ENCODE results near the gene ANKRD11. TPM values are rescaled to one million over a fixed set of nuclear protein-coding genes. Genes with fewer than 3 reads are reported as not detected.
"Not testable (repeated sequence)": the region's sequence is repeated elsewhere in the genome, so short reads cannot be mapped to it uniquely, and the experiment has no call there.

Gene ANKRD11
- total RNA-seq, 1 donor from 2014 or later, result 209 TPM

DNA sequence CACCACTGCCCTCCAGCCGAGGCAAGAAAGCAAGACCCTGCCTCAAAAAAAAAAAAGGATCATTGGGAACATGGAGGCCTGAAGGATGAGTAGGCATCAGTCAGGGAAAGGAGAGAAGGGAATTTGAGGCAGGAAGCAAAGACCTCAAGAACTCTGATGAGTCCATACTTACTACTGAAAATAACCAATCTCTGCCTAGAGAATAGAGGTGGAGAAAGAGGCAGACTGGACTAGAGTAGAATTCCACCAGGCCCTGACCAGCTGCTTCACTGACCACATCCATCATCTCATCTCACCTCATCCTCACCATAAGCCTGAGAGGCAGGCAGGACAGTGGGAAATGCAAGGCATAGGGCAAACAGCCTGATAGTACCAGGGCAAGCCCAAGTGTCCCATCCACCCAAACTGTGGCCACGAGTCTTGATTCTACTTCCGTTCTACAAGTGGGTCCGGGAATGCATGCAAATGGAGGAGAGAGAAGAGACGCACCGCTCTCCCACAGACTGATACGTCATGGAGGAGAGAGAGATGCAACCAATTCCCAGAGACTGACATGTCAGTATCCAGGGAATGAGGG lies 17.1 kb downstream of the ANKRD11 start:
- Mint-ChIP-seq H3K36me3 (ENCODE audit: unreplicated experiment) (peaks cover 5% of the 10 kb centered on the region), H3K27me3 (ENCODE audit: unreplicated experiment) (no peaks in the 10 kb centered on the region), H3K4me3 (ENCODE audit: unreplicated experiment) (no peak overlapping the region), H3K27ac (ENCODE audit: unreplicated experiment) (no peak overlapping the region), H3K9me3 (ENCODE audit: unreplicated experiment) (no peaks in the 10 kb centered on the region), H3K4me1 (ENCODE audit: unreplicated experiment) (peaks cover 64% of the 10 kb centered on the region)
- TF ChIP-seq, protein P1, sequence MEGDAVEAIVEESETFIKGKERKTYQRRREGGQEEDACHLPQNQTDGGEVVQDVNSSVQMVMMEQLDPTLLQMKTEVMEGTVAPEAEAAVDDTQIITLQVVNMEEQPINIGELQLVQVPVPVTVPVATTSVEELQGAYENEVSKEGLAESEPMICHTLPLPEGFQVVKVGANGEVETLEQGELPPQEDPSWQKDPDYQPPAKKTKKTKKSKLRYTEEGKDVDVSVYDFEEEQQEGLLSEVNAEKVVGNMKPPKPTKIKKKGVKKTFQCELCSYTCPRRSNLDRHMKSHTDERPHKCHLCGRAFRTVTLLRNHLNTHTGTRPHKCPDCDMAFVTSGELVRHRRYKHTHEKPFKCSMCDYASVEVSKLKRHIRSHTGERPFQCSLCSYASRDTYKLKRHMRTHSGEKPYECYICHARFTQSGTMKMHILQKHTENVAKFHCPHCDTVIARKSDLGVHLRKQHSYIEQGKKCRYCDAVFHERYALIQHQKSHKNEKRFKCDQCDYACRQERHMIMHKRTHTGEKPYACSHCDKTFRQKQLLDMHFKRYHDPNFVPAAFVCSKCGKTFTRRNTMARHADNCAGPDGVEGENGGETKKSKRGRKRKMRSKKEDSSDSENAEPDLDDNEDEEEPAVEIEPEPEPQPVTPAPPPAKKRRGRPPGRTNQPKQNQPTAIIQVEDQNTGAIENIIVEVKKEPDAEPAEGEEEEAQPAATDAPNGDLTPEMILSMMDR (IDR thresholded peaks at IDR 0.05), result no peak
- DNase-seq (ENCODE audit: extremely low spot score, unreplicated experiment), result no peak

DNA sequence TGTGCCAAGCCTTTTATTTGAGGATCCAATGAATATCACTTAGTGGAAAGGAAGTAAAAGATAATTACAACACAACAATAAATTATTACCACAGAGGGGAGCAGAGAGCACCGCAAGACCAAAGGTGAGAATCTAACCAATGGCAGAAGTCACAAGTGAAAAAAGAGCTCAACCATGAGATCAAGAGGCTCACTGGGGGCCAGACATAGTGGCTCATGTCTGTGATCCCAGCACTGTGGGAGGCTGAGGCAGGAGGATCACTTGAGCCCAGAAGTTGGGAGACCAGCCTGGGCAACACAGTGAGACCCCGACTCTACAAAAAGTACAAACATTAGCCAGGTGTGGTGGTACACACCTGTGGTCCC lies 17.7 kb downstream of the ANKRD11 start:
- H3K4me3 Mint-ChIP-seq (ENCODE audit: unreplicated experiment), result no peak overlapping the region
- H3K4me1 Mint-ChIP-seq (ENCODE audit: unreplicated experiment), result peaks cover 58% of the 10 kb centered on the region
- TF ChIP-seq, protein P1 (IDR thresholded peaks at IDR 0.05), result no peak
- no peaks in the 10 kb centered on the region for H3K9me3 Mint-ChIP-seq (ENCODE audit: unreplicated experiment)
- H3K27ac Mint-ChIP-seq (ENCODE audit: unreplicated experiment), result no peak overlapping the region
- no peak for DNase-seq (ENCODE audit: extremely low spot score, unreplicated experiment)
- H3K27me3 Mint-ChIP-seq (ENCODE audit: unreplicated experiment), result no peaks in the 10 kb centered on the region
- H3K36me3 Mint-ChIP-seq (ENCODE audit: unreplicated experiment), result peaks cover 5% of the 10 kb centered on the region

DNA sequence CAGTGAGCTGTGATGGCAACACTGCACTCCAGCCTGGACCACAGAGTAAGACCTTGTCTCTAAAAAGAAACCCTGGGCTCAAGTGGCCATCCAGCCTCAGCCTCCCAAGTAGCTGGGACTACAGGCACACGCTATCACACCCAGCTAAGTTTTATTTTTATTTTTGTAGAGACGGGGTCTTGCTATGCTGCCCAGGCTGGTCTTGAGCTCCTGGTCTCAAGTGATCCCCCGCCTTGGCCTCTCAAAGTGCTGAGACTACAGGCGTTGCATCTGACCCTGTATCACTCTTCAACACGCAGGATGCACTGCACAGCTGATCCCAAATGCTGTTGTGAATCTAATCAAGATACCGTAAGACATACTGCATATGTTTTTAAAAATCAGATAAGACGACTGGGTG lies 23.0 kb downstream of the ANKRD11 start:
- Mint-ChIP-seq H3K27me3 (ENCODE audit: unreplicated experiment) (no peaks in the 10 kb centered on the region), H3K4me3 (ENCODE audit: unreplicated experiment) (no peak overlapping the region), H3K4me1 (ENCODE audit: unreplicated experiment) (peaks cover 48% of the 10 kb centered on the region), H3K9me3 (ENCODE audit: unreplicated experiment) (no peaks in the 10 kb centered on the region), H3K36me3 (ENCODE audit: unreplicated experiment) (no peaks in the 10 kb centered on the region), H3K27ac (ENCODE audit: unreplicated experiment) (no peak overlapping the region)
- TF ChIP-seq, protein P1 (IDR thresholded peaks at IDR 0.05), result no peak
- no peak for DNase-seq (ENCODE audit: extremely low spot score, unreplicated experiment)

DNA sequence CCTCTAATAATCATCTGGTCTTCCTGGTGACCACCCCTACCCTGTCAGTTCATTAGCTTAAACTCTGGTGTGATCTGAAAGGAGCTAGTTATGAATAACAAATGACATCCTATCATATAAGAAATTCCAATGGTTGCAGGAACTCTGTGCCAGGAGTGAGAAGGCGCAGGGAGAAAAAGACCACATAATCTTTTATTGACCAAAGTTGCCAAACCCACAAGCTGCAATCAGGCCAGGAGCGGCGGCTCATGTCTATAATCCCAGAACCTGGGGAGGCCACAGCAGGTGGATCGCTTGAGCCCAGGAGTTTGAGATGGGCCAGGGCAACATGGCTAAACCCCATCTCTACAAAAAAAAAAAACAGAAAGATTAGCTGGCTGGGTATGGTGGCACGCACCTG lies 23.4 kb downstream of the ANKRD11 start:
- no peak for DNase-seq (ENCODE audit: extremely low spot score, unreplicated experiment)
- H3K4me3 Mint-ChIP-seq (ENCODE audit: unreplicated experiment), result no peak overlapping the region
- H3K4me1 Mint-ChIP-seq (ENCODE audit: unreplicated experiment), result peaks cover 43% of the 10 kb centered on the region
- no peaks in the 10 kb centered on the region for H3K27me3 Mint-ChIP-seq (ENCODE audit: unreplicated experiment)
- TF ChIP-seq, protein P1 (IDR thresholded peaks at IDR 0.05), result no peak
- H3K27ac Mint-ChIP-seq (ENCODE audit: unreplicated experiment), result no peak overlapping the region
- no peaks in the 10 kb centered on the region for H3K36me3 Mint-ChIP-seq (ENCODE audit: unreplicated experiment)
- H3K9me3 Mint-ChIP-seq (ENCODE audit: unreplicated experiment), result no peaks in the 10 kb centered on the region

DNA sequence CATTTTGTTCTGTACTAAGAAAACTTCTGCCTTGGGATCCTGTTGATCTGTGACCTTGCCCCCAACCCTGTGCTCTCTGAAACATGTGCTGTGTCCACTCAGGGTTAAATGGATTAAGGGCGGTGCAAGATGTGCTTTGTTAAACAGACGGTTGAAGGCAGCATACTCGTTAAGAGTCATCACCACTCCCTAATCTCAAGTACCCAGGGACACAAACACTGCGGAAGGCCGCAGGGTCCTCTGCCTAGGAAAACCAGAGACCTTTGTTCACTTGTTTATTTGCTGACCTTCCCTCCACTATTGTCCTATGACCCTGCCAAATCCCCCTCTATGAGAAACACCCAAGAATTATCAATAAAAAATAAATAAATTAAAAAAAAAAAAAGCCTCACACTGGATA lies 27.0 kb downstream of the ANKRD11 start:
- not testable (repeated sequence) for H3K27me3 Mint-ChIP-seq (ENCODE audit: unreplicated experiment); H3K4me3 Mint-ChIP-seq (ENCODE audit: unreplicated experiment); H3K27ac Mint-ChIP-seq (ENCODE audit: unreplicated experiment); H3K36me3 Mint-ChIP-seq (ENCODE audit: unreplicated experiment); H3K9me3 Mint-ChIP-seq (ENCODE audit: unreplicated experiment); DNase-seq (ENCODE audit: extremely low spot score, unreplicated experiment)
- peaks cover 46% of the 10 kb centered on the region for H3K4me1 Mint-ChIP-seq (ENCODE audit: unreplicated experiment)

DNA sequence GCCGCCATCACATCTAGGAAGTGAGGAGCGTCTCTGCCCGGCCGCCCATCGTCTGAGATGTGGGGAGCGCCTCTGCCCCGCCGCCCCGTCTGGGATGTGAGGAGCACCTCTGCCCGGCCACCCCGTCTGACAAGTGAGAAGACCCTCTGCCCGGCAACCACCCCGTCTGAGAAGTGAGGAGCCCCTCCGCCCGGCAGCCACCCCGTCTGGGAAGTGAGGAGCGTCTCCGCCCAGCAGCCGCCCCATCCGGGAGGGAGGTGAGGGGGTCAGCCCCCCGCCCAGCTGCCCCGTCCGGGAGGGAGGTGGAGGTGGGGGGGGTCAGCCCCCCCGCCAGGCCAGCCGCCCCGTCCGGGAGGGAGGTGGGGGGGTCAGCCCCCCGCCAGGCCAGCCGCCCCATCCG lies 27.7 kb downstream of the ANKRD11 start:
- H3K27me3 Mint-ChIP-seq (ENCODE audit: unreplicated experiment); H3K4me3 Mint-ChIP-seq (ENCODE audit: unreplicated experiment); H3K9me3 Mint-ChIP-seq (ENCODE audit: unreplicated experiment); H3K27ac Mint-ChIP-seq (ENCODE audit: unreplicated experiment); H3K36me3 Mint-ChIP-seq (ENCODE audit: unreplicated experiment); DNase-seq (ENCODE audit: extremely low spot score, unreplicated experiment): not testable (repeated sequence)
- H3K4me1 Mint-ChIP-seq (ENCODE audit: unreplicated experiment), result peaks cover 52% of the 10 kb centered on the region

DNA sequence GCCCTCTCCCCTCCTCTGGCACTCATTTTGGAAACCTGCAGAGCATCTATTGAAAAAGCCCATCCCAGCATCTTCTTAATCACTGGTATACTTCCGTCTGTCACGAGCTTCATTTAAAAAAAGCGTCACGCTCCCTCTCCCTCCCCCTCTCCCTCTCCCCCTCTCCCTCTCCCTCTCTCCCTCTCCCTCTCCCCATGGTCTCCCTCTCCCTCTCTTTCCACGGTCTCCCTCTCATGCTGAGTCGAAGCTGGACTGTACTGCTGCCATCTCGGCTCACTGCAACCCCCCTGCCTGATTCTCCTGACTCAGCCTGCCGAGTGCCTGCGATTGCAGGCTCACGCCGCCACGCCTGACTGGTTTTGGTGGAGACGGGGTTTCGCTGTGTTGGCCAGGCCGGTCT lies 28.5 kb downstream of the ANKRD11 start:
- H3K27ac Mint-ChIP-seq (ENCODE audit: unreplicated experiment); H3K4me3 Mint-ChIP-seq (ENCODE audit: unreplicated experiment); H3K9me3 Mint-ChIP-seq (ENCODE audit: unreplicated experiment); H3K36me3 Mint-ChIP-seq (ENCODE audit: unreplicated experiment); H3K27me3 Mint-ChIP-seq (ENCODE audit: unreplicated experiment); DNase-seq (ENCODE audit: extremely low spot score, unreplicated experiment): not testable (repeated sequence)
- peaks cover 55% of the 10 kb centered on the region for H3K4me1 Mint-ChIP-seq (ENCODE audit: unreplicated experiment)

Data from osteocyte (in vitro differentiated cells).